ENCODE measurements around the gene ELSPBP1. TPM values are rescaled to one million over a fixed set of nuclear protein-coding genes. Genes with fewer than 3 reads are reported as not detected.

The ELSPBP1 gene
- total and polyA plus RNA-seq, 2 donors (not counting 3 experiments of a cell fraction or from before 2014, with no cell fraction given): not detected

DNA sequence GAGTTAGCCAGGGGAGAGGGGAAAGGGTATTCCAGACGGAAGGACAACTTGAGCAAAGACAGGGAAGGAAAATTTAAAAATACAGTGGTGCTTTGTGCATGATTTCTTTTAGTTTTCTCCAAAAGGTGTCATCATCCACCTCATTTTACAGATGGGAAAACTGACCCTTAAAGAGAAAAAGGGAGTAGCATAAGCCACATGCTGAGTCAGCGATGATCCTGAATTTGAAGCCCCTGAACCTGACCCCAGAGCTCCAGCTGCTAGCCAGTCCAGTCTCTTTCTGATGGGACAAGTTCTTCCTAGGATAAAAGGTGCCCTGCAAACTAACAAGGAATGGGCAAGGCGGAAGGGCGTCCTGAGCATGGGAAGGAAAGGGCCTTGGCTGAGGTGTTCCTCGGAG, 39.2 kb downstream of the ELSPBP1 start:
- H3K4me3 ChIP-seq (replicated peaks in 1 of 3; ENCODE audit: insufficient read depth in 1 of 3, low read depth in 1 of 3, low read length in 3 of 3): no peak overlapping the region
- no peak for TF ChIP-seq MAX (IDR thresholded peaks at IDR 0.05; ENCODE audit: insufficient read depth, insufficient read length)
- TF ChIP-seq, protein P1, sequence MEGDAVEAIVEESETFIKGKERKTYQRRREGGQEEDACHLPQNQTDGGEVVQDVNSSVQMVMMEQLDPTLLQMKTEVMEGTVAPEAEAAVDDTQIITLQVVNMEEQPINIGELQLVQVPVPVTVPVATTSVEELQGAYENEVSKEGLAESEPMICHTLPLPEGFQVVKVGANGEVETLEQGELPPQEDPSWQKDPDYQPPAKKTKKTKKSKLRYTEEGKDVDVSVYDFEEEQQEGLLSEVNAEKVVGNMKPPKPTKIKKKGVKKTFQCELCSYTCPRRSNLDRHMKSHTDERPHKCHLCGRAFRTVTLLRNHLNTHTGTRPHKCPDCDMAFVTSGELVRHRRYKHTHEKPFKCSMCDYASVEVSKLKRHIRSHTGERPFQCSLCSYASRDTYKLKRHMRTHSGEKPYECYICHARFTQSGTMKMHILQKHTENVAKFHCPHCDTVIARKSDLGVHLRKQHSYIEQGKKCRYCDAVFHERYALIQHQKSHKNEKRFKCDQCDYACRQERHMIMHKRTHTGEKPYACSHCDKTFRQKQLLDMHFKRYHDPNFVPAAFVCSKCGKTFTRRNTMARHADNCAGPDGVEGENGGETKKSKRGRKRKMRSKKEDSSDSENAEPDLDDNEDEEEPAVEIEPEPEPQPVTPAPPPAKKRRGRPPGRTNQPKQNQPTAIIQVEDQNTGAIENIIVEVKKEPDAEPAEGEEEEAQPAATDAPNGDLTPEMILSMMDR (IDR thresholded peaks at IDR 0.05; ENCODE audit: extremely low read depth in 1 of 2, insufficient read depth in 1 of 2, low read depth in 1 of 2, low read length in 2 of 2): no peak
- no peak for TF ChIP-seq POLR2A (IDR thresholded peaks at IDR 0.05; ENCODE audit: low read depth, low read length)
- no peak for TF ChIP-seq EZH2 (IDR thresholded peaks at IDR 0.05; ENCODE audit: borderline replicate concordance, low read depth, low read length, severe bottlenecking)
- no peak for TF ChIP-seq FOS (IDR thresholded peaks at IDR 0.05; ENCODE audit: borderline replicate concordance, insufficient read depth, low read length)
- TF ChIP-seq GATA2 (IDR thresholded peaks at IDR 0.05; ENCODE audit: insufficient read depth, insufficient read length, low read depth, low read length): no peak
- no peak for TF ChIP-seq POLR2AphosphoS5 (IDR thresholded peaks at IDR 0.05; ENCODE audit: insufficient read depth, low read depth, low read length)
- TF ChIP-seq JUN (IDR thresholded peaks at IDR 0.05; ENCODE audit: borderline replicate concordance, insufficient read depth, insufficient read length, low read depth): no peak
- TF ChIP-seq MYC (IDR thresholded peaks at IDR 0.05; ENCODE audit: low read depth, low read length): no peak
- H3K27me3 ChIP-seq (ENCODE audit: control insufficient read depth in 2 of 2, insufficient read depth in 2 of 2, low read length in 2 of 2): no peaks in the 10 kb centered on the region
- CTCF ChIA-PET: interaction anchor here (1.3 kb wide), 1 partner anchor 11 kb away, joined by 3 read pairs; the partner anchor contains the start of gene CABP5
- intact Hi-C loops (cut with micrococcal nuclease): no loop called here
- no peaks in the 10 kb centered on the region for H3K79me2 ChIP-seq (ENCODE audit: control insufficient read depth, insufficient read depth, low read length)
- dilution Hi-C loops (cut with MboI; ENCODE audit: extremely low pct_ligation_motif_present, low sequenced_read_pairs): no loop called here
- no peaks in the 10 kb centered on the region for H3K9me3 ChIP-seq (replicated peaks; ENCODE audit: control insufficient read depth, insufficient read depth, low read length)
- POLR2A ChIA-PET: no interaction called here
- FAIRE-seq: no peak
- H3K4me2 ChIP-seq (ENCODE audit: insufficient read depth, low read length): no peak overlapping the region
- H3K27ac ChIP-seq (ENCODE audit: insufficient read depth, low read depth, low read length): no peak overlapping the region
- no peak for DNase-seq (ENCODE audit: low read depth, low spot score)
- no peaks in the 10 kb centered on the region for H3K4me1 ChIP-seq (ENCODE audit: control insufficient read depth, extremely low read depth, insufficient read depth, low read length)
- no peaks in the 10 kb centered on the region for H3K9me1 ChIP-seq (replicated peaks; ENCODE audit: control insufficient read depth, extremely low read depth, insufficient read depth, low read length)
- no peaks in the 10 kb centered on the region for H4K20me1 ChIP-seq (replicated peaks; ENCODE audit: control insufficient read depth, extremely low read depth, insufficient read depth, low read length)
- no peak overlapping the region for H3K9ac ChIP-seq (replicated peaks; ENCODE audit: extremely low read depth, insufficient read depth, low read length)
- BruUV-seq (replicated peaks): no TSS peak
- no peak overlapping the region for H2AFZ ChIP-seq (ENCODE audit: low read depth, low read length)
- H3K36me3 ChIP-seq (ENCODE audit: control insufficient read depth in 2 of 2, extremely low read depth in 1 of 2, insufficient read depth in 2 of 2, low read length in 2 of 2): no peaks in the 10 kb centered on the region

All from endothelial cell of umbilical vein (primary cell).